ENCODE data around the gene CELF2.

- TF ChIP-seq CTCF (IDR thresholded peaks at IDR 0.05) = no peak
- TF ChIP-seq POLR2A (IDR thresholded peaks at IDR 0.05) = no peak
Observed at GRCh38 chr10:11076221-11076620, 58.5 kb downstream of the CELF2 start.

All from thyroid gland (tissue), 4 donors.